ENCODE measurements around the gene HECTD2.
"Not testable (repeated sequence)": the region's sequence is repeated elsewhere in the genome, so short reads cannot be mapped to it uniquely, and the experiment has no call there.

HECTD2 gene

GRCh38 chr10:91528080-91528479 lies 117.9 kb downstream of the HECTD2 start:
- DNase-seq (ENCODE audit: low read depth, low spot score): no peak
- H3K27ac ChIP-seq: no peak overlapping the region

- H3K27ac ChIP-seq: no peak overlapping the region
- DNase-seq (ENCODE audit: low read depth, low spot score): no peak
These were observed 118.6 kb downstream of the HECTD2 start for GRCh38 chr10:91528768-91529167.

- not testable (repeated sequence) for H3K27ac ChIP-seq; DNase-seq (ENCODE audit: low read depth, low spot score)
These were observed 124.6 kb downstream of the HECTD2 start for GRCh38 chr10:91534789-91535188.

GRCh38 chr10:91536111-91536510 lies 126.0 kb downstream of the HECTD2 start:
- H3K27ac ChIP-seq: no peak overlapping the region
- no peak for DNase-seq (ENCODE audit: low read depth, low spot score)

GRCh38 chr10:91536733-91537132 lies 126.6 kb downstream of the HECTD2 start:
- no peak for DNase-seq (ENCODE audit: low read depth, low spot score)
- H3K27ac ChIP-seq: no peak overlapping the region

GRCh38 chr10:91537614-91538383 lies 127.7 kb downstream of the HECTD2 start:
- no peak overlapping the region for H3K27ac ChIP-seq
- no peak for DNase-seq (ENCODE audit: low read depth, low spot score)

GRCh38 chr10:91539930-91540329 lies 129.8 kb downstream of the HECTD2 start:
- no peak for DNase-seq (ENCODE audit: low read depth, low spot score)
- H3K27ac ChIP-seq: peak overlapping the region; percentile 35

GRCh38 chr10:91540733-91541132 lies 130.6 kb downstream of the HECTD2 start:
- H3K27ac ChIP-seq: peak overlapping the region; percentile 35
- DNase-seq (ENCODE audit: low read depth, low spot score): no peak

- H3K27ac ChIP-seq: peak overlapping the region; percentile 35
- no peak for DNase-seq (ENCODE audit: low read depth, low spot score)
These were observed 131.3 kb downstream of the HECTD2 start for GRCh38 chr10:91541481-91541880.

GRCh38 chr10:91545384-91545783 lies 135.2 kb downstream of the HECTD2 start:
- DNase-seq (ENCODE audit: low read depth, low spot score): no peak
- H3K27ac ChIP-seq: no peak overlapping the region

GRCh38 chr10:91545838-91546237 lies 135.7 kb downstream of the HECTD2 start:
- no peak overlapping the region for H3K27ac ChIP-seq
- DNase-seq (ENCODE audit: low read depth, low spot score): no peak

- DNase-seq (ENCODE audit: low read depth, low spot score): no peak
- H3K27ac ChIP-seq: no peak overlapping the region
These were observed 139.1 kb downstream of the HECTD2 start for GRCh38 chr10:91549262-91549661.

- DNase-seq (ENCODE audit: low read depth, low spot score): no peak
- H3K27ac ChIP-seq: no peak overlapping the region
These were observed 139.9 kb downstream of the HECTD2 start for GRCh38 chr10:91550021-91550420.

GRCh38 chr10:91551856-91552255 lies 141.7 kb downstream of the HECTD2 start:
- no peak for DNase-seq (ENCODE audit: low read depth, low spot score)
- H3K27ac ChIP-seq: no peak overlapping the region

- H3K27ac ChIP-seq: no peak overlapping the region
- no peak for DNase-seq (ENCODE audit: low read depth, low spot score)
These were observed 142.3 kb downstream of the HECTD2 start for GRCh38 chr10:91552274-91553095.

- no peak for DNase-seq (ENCODE audit: low read depth, low spot score)
- no peak overlapping the region for H3K27ac ChIP-seq
These were observed 145.3 kb downstream of the HECTD2 start for GRCh38 chr10:91555455-91555854.

- no peak for DNase-seq (ENCODE audit: low read depth, low spot score)
- H3K27ac ChIP-seq: no peak overlapping the region
These were observed 146.8 kb downstream of the HECTD2 start for GRCh38 chr10:91556691-91557566.

- no peak overlapping the region for H3K27ac ChIP-seq
- DNase-seq (ENCODE audit: low read depth, low spot score): no peak
These were observed 147.5 kb downstream of the HECTD2 start for GRCh38 chr10:91557651-91558111.

- DNase-seq (ENCODE audit: low read depth, low spot score): no peak
- H3K27ac ChIP-seq: no peak overlapping the region
These were observed 148.3 kb downstream of the HECTD2 start for GRCh38 chr10:91558473-91558872.

- no peak for DNase-seq (ENCODE audit: low read depth, low spot score)
- no peak overlapping the region for H3K27ac ChIP-seq
These were observed 149.0 kb downstream of the HECTD2 start for GRCh38 chr10:91559169-91559568.

Measured in epithelial cell of prostate (primary cell).